Hepatocyte (in vitro differentiated cells): ENCODE measurements around the gene CNOT10. TPM values are rescaled to one million over a fixed set of nuclear protein-coding genes. Genes with fewer than 3 reads are reported as not detected.
"Not testable (repeated sequence)": the region's sequence is repeated elsewhere in the genome, so short reads cannot be mapped to it uniquely, and the experiment has no call there.

Experiments
- DNase-seq: peaks from one replicate; pipeline ENCODE4 v3.0.0-alpha.2; 2016; ENCODE audit warnings: low spot score
- H2AFZ ChIP-seq: fragments of 200-600 bp; sonication (generic); 2 replicates; pipeline ENCODE4 v1.6.0; 2016; ENCODE audit warnings: antibody characterized with exemption, mild to moderate bottlenecking
- H3K27ac ChIP-seq: fragments of 200-600 bp; sonication (generic); 2 replicates; pipeline ENCODE4 v1.5.1; 2016; ENCODE audit warnings: mild to moderate bottlenecking
- H3K27me3 ChIP-seq: fragments of 200-600 bp; sonication (generic); 2 replicates; pipeline ENCODE4 v1.6.1; 2016
- H3K36me3 ChIP-seq: fragments of 200-600 bp; sonication (generic); replicated peaks from 2 replicates; pipeline ENCODE4 v1.5.1; 2016; ENCODE audit warnings: low read depth; ENCODE audit not compliant: insufficient read depth
- H3K4me1 ChIP-seq: fragments of 200-600 bp; sonication (generic); 2 replicates; pipeline ENCODE4 v1.5.1; 2016; ENCODE audit warnings: mild to moderate bottlenecking, moderate library complexity; ENCODE audit not compliant: insufficient read depth
- H3K4me2 ChIP-seq: fragments of 200-600 bp; sonication (generic); 2 replicates; pipeline ENCODE4 v1.6.0; 2016
- H3K4me3 ChIP-seq: fragments of 200-600 bp; sonication (generic); 2 replicates; pipeline ENCODE4 v1.5.1; 2016; ENCODE audit warnings: mild to moderate bottlenecking
- H3K79me2 ChIP-seq: fragments of 200-600 bp; sonication (generic); 2 replicates; pipeline ENCODE4 v1.6.0; 2017; ENCODE audit warnings: mild to moderate bottlenecking
- H3K9me2 ChIP-seq: fragments of 200-600 bp; sonication (generic); replicated peaks from 2 replicates; pipeline ENCODE4 v1.6.0; 2017; ENCODE audit warnings: mild to moderate bottlenecking; ENCODE audit not compliant: insufficient read depth
- H3K9me3 ChIP-seq: fragments of 200-600 bp; sonication (generic); 2 replicates; pipeline ENCODE4 v1.5.1; 2016; ENCODE audit warnings: low read depth, mild to moderate bottlenecking
- H4K20me1 ChIP-seq: fragments of 200-600 bp; sonication (generic); 2 replicates; pipeline ENCODE4 v1.6.0; 2016; ENCODE audit warnings: mild to moderate bottlenecking; ENCODE audit not compliant: insufficient read depth, poor library complexity, severe bottlenecking
- EZH2 ChIP-seq: fragments of 200-600 bp; sonication (generic); IDR thresholded peaks from 2 replicates; pipeline ENCODE4 v1.6.1; 2016; ENCODE audit warnings: antibody characterized with exemption, mild to moderate bottlenecking, borderline replicate concordance
- EZH2phosphoT487 ChIP-seq: fragments of 200-600 bp; sonication (generic); IDR thresholded peaks from one replicate; pipeline ENCODE4 v1.6.1; 2018; ENCODE audit warnings: antibody characterized with exemption, mild to moderate bottlenecking, low read depth, moderate library complexity; ENCODE audit not compliant: unreplicated experiment, severe bottlenecking
- WGBS: methylation state at CpG from one replicate; pipeline ENCODE4 v1.1.6; 2016; ENCODE audit warnings: low lambda C conversion rate; ENCODE audit errors: missing lambda C conversion rate; 5-methylcytosine and 5-hydroxymethylcytosine counted together
- polyA plus RNA-seq: library from polyadenylated mRNA; unstranded; fragments of >200 nt; fragmentation: Nextera tagmentation; extraction: Ambion mirVana; gene quantifications from 2 replicates; pipeline ENCODE4 v1.2.1, GENCODE V29; 2016
- total RNA-seq: library from RNA; depleted of rRNA; stranded (reverse); fragments of >200 nt; gene quantifications from 2 replicates; pipeline ENCODE4 v1.2.3, GENCODE V29; 2014
- TF ChIP-seq, protein P1 (sequence below): fragments of 200-600 bp; sonication (generic); IDR thresholded peaks from 2 replicates; pipeline ENCODE4 v1.5.1; 2016; ENCODE audit warnings: antibody characterized with exemption, mild to moderate bottlenecking; ENCODE audit not compliant: poor library complexity

Gene CNOT10
- total and polyA plus RNA-seq, 2 experiments from 2014 or later, result 14.7 to 31.9 TPM

DNA sequence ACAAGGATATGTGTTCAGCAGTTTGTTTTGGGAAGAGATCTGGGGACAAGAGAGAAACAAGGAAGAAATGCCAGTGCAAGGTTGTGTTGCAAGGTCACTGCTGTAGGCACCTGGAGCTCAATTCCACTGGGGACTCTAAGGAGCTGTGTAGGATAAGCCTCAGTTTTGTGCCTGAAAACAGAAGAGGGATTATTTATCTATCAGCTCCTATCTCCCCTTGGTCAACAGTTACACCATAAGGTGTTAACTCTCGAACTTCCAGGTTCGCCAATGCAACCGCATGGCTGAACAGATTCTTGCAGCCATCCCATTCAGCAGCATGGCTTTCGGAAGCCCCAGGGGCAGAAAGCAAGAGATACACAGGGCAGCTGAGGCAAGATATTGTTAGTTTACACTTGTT, 41.6 kb upstream of the CNOT10 start:
- no peaks in the 10 kb centered on the region for H3K9me2 ChIP-seq
- WGBS, result 58% methylated on average over 4 of the region's 4 CpGs
- no peaks in the 10 kb centered on the region for H4K20me1 ChIP-seq
- TF ChIP-seq EZH2phosphoT487 (no peak), EZH2 (no peak)
- TF ChIP-seq, protein P1, sequence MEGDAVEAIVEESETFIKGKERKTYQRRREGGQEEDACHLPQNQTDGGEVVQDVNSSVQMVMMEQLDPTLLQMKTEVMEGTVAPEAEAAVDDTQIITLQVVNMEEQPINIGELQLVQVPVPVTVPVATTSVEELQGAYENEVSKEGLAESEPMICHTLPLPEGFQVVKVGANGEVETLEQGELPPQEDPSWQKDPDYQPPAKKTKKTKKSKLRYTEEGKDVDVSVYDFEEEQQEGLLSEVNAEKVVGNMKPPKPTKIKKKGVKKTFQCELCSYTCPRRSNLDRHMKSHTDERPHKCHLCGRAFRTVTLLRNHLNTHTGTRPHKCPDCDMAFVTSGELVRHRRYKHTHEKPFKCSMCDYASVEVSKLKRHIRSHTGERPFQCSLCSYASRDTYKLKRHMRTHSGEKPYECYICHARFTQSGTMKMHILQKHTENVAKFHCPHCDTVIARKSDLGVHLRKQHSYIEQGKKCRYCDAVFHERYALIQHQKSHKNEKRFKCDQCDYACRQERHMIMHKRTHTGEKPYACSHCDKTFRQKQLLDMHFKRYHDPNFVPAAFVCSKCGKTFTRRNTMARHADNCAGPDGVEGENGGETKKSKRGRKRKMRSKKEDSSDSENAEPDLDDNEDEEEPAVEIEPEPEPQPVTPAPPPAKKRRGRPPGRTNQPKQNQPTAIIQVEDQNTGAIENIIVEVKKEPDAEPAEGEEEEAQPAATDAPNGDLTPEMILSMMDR, result no peak
- DNase-seq, result no peak
- no peaks in the 10 kb centered on the region for H3K9me3 ChIP-seq
- H3K27me3 ChIP-seq, result no peaks in the 10 kb centered on the region
- no peak overlapping the region for H2AFZ ChIP-seq
- H3K4me2 ChIP-seq, result peak overlapping the region; percentile 9
- no peaks in the 10 kb centered on the region for H3K4me1 ChIP-seq
- no peaks in the 10 kb centered on the region for H3K36me3 ChIP-seq
- H3K27ac ChIP-seq, result no peak overlapping the region
- no peak overlapping the region for H3K4me3 ChIP-seq
- no peaks in the 10 kb centered on the region for H3K79me2 ChIP-seq

GRCh38 chr3:32643816-32644215, 41.2 kb upstream of the CNOT10 start:
- no peaks in the 10 kb centered on the region for H3K4me1 ChIP-seq
- H3K27ac ChIP-seq, result no peak overlapping the region

GRCh38 chr3:32644380-32644779, 40.6 kb upstream of the CNOT10 start:
- Histone ChIP-seq H2AFZ (no peak overlapping the region), H3K36me3 (no peaks in the 10 kb centered on the region), H3K9me2 (no peaks in the 10 kb centered on the region), H3K27ac (no peak overlapping the region), H3K27me3 (no peaks in the 10 kb centered on the region), H3K4me3 (no peak overlapping the region), H3K4me2 (no peak overlapping the region), H3K79me2 (no peaks in the 10 kb centered on the region), H3K9me3 (no peaks in the 10 kb centered on the region), H4K20me1 (no peaks in the 10 kb centered on the region), H3K4me1 (no peaks in the 10 kb centered on the region)
- DNase-seq, result no peak
- TF ChIP-seq EZH2phosphoT487 (no peak), EZH2 (no peak)
- TF ChIP-seq, protein P1, result no peak

More at GRCh38 chr3:32643816-32644215, 41.2 kb upstream of the CNOT10 start:
- Histone ChIP-seq H3K36me3 (no peaks in the 10 kb centered on the region), H3K4me3 (no peak overlapping the region), H3K9me2 (no peaks in the 10 kb centered on the region), H2AFZ (no peak overlapping the region), H4K20me1 (no peaks in the 10 kb centered on the region), H3K79me2 (no peaks in the 10 kb centered on the region), H3K9me3 (no peaks in the 10 kb centered on the region), H3K27me3 (no peaks in the 10 kb centered on the region), H3K4me2 (no peak overlapping the region)
- TF ChIP-seq, protein P1, result no peak
- no peak for TF ChIP-seq EZH2phosphoT487
- no peak for TF ChIP-seq EZH2
- 62% methylated on average over 4 of the region's 4 CpGs for WGBS
- no peak for DNase-seq

DNA sequence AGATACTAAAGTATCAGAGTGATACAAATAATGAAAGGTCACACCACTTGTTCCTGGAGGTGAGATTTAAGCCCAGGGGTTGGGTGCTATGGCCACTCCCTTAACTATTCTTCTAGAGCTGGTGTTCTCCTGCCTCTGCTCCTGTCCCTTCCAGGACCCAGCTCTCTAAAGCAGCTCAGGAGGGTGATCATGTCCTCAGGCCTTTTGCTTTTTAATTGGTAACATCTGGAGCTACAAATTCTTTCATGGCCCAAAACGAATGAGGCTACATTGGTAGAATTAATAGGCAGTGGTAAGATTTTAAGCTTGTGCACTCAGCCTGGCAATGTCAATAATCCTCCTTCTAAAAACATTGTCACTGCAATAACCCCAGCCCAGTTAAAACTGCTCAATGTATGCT, 38.2 kb upstream of the CNOT10 start:
- whole genome bisulfite sequencing, result 35% methylated on average over 1 of the region's 1 CpG
- Histone ChIP-seq H3K27ac (no peak overlapping the region), H3K9me3 (no peaks in the 10 kb centered on the region), H3K4me1 (no peaks in the 10 kb centered on the region), H2AFZ (no peak overlapping the region), H3K36me3 (no peaks in the 10 kb centered on the region), H4K20me1 (no peaks in the 10 kb centered on the region), H3K4me3 (no peak overlapping the region), H3K9me2 (no peaks in the 10 kb centered on the region), H3K27me3 (no peaks in the 10 kb centered on the region), H3K79me2 (no peaks in the 10 kb centered on the region), H3K4me2 (no peak overlapping the region)
- TF ChIP-seq, protein P1, result no peak
- TF ChIP-seq EZH2, result no peak
- no peak for TF ChIP-seq EZH2phosphoT487
- DNase-seq, result no peak

DNA sequence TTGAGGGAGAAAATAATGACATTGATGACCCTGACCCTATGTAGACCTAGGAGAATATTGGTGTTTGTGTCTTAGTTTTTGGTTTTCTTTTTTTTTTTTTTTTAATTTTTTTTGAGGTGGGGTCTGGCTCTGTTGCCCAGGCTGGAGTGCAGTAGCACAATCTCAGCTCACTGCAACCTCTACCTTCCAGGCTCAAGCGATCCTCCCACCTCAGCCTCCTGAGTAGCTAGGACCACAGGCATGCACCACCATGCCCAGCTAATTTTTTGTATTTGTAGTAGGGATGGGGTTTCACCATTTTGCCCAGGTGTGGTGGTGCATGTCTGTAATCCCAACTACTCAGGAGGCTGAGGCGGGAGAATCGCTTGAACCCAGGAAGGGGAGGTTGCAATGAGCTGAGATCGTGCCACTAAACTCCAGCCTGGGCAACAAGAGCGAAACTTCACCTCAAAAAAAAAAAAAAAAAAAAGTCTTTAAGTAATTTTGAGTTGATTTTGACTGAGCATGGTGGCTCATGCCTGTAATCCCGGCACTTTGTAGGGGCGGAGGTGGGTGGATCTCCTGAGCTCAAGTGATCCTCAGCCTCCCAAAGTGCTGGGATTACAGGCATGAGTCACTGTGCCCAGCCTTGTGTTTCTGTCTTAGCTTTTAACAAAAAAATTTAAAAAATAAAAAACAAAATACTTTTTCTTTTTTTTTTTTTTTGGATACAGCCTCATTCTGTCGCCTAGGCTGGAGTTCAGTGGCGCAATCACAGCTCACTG, 32.5 kb upstream of the CNOT10 start:
- not testable (repeated sequence) for H3K4me1 ChIP-seq, H3K79me2 ChIP-seq, H3K27me3 ChIP-seq, H3K9me2 ChIP-seq, H3K4me3 ChIP-seq, H2AFZ ChIP-seq, H3K36me3 ChIP-seq, H3K4me2 ChIP-seq, H4K20me1 ChIP-seq, H3K27ac ChIP-seq, H3K9me3 ChIP-seq, DNase-seq
- 94% methylated on average over 7 of the region's 9 CpGs for WGBS
